Measurements from ENCODE around the gene ABCB1.

GRCh38 chr7:87615197-87615596 is 14.5 kb upstream of the ABCB1 start:
- TF ChIP-seq POLR2AphosphoS5 (IDR thresholded peaks at IDR 0.05; ENCODE audit: low read depth, low read length): no peak
- no peak for TF ChIP-seq FOSL1 (IDR thresholded peaks at IDR 0.05; ENCODE audit: insufficient read depth, low read depth, low read length)
- TF ChIP-seq POLR2A (IDR thresholded peaks at IDR 0.05; ENCODE audit: control extremely low read depth in 1 of 2, low read depth in 2 of 2, low read length in 2 of 2): no peak
